K562 (cell line): Measurements from ENCODE around the gene ZMIZ1. TPM values are rescaled to one million over a fixed set of nuclear protein-coding genes. Genes with fewer than 3 reads are reported as not detected.

Source experiments
- ATAC-seq: fragments of 200-7000 bp; cut with Tn5 transposase; 3 replicates; pipeline ENCODE4 v1.9.1; 2020; ENCODE audit warnings: moderate library complexity
- BruUV-seq: library from RNA; stranded (reverse); fragments of 400-500 nt; replicated peaks from 2 replicates; lab custom pipeline; 2021; lab: Mats Ljungman, UMichigan
- CTCF ChIA-PET: fragments of 300-600 bp; formaldehyde crosslinking; extraction: SDS; loops from one replicate; lab custom pipeline; 2021; ENCODE audit warnings: low intra/inter-chr PET ratio; lab: Yijun Ruan, JAX
- POLR2A ChIA-PET: fragments of 300-600, 350-650 bp; sonication (Branson Sonifier 250); formaldehyde crosslinking; extraction: SDS; loops from one replicate; lab custom pipeline; 2021; ENCODE audit warnings: antibody characterized with exemption, inconsistent platforms; lab: Yijun Ruan, JAX
- DNase-seq, 4 experiments: peaks; one replicate each; pipeline versions ENCODE4 v3.0.0 to v3.0.0-alpha.2; 2011 to 2018; ENCODE audit warnings: low spot score in 3 of 4, mixed read lengths in 3 of 4; ENCODE audit errors: extremely low read depth in 1 of 4
- FAIRE-seq: peaks from 2 replicates; lab custom pipeline; 2011; peaks lifted over from hg19 to GRCh38; lab: Jason Lieb, UNC
- H2AFZ ChIP-seq: 2 replicates; pipeline ENCODE4 v1.6.0; 2011; ENCODE audit warnings: low read depth, low read length, control low read depth, inconsistent platforms
- H3K27ac ChIP-seq: fragments of 200-600 bp; 3 replicates; pipeline ENCODE4 v1.8.0; 2011; ENCODE audit warnings: low read depth, mild to moderate bottlenecking, control low read depth, inconsistent platforms, low read length, moderate library complexity, mixed read lengths; ENCODE audit errors: extremely low read depth
- H3K27me3 ChIP-seq, 2 experiments: fragments of 300-600 bp in 1 of 2; 2 replicates in 1 of 2; 3 replicates in 1 of 2; pipeline versions ENCODE4 v1.6.0 to v1.8.0; 2011; ENCODE audit warnings: inconsistent platforms in 2 of 2, low read length in 2 of 2, mild to moderate bottlenecking in 1 of 2, mixed read lengths in 1 of 2, moderate library complexity in 1 of 2; ENCODE audit not compliant: control insufficient read depth in 2 of 2, insufficient read depth in 2 of 2
- H3K36me3 ChIP-seq: fragments of 300-600 bp; 3 replicates; pipeline ENCODE4 v1.8.0; 2011; ENCODE audit warnings: mild to moderate bottlenecking, low read length, inconsistent platforms; ENCODE audit not compliant: control insufficient read depth, insufficient read depth
- H3K4me1 ChIP-seq, 2 experiments: fragments of 200-600 bp in 1 of 2; replicated peaks in 1 of 2; 2 replicates in 1 of 2; 3 replicates in 1 of 2; pipeline versions ENCODE4 v1.5.1 to v1.8.0; 2011; ENCODE audit warnings: inconsistent platforms in 2 of 2, low read length in 2 of 2, mild to moderate bottlenecking in 1 of 2, mixed read lengths in 1 of 2, moderate library complexity in 1 of 2; ENCODE audit not compliant: control insufficient read depth in 2 of 2, insufficient read depth in 2 of 2
- H3K4me2 ChIP-seq: 2 replicates; pipeline ENCODE4 v1.6.1; 2011; ENCODE audit warnings: low read length, control low read depth, inconsistent platforms, mixed read lengths; ENCODE audit not compliant: insufficient read depth
- H3K4me3 ChIP-seq: fragments of 200-600 bp; sonication (generic), shearing (Covaris generic); 2 replicates; pipeline ENCODE4 v1.5.1; 2016; ENCODE audit warnings: control low read depth, inconsistent platforms
- H3K79me2 ChIP-seq: fragments of 200-600 bp; 3 replicates; pipeline ENCODE4 v1.8.0; 2011; ENCODE audit warnings: low read length, inconsistent platforms; ENCODE audit not compliant: control insufficient read depth, insufficient read depth
- H3K9ac ChIP-seq, 2 experiments: 2 replicates each; pipeline versions ENCODE4 v1.6.0 to v1.6.1; 2011; ENCODE audit warnings: low read depth in 2 of 2, low read length in 2 of 2, control low read depth in 1 of 2, inconsistent platforms in 1 of 2, mild to moderate bottlenecking in 1 of 2, mixed read lengths in 1 of 2; ENCODE audit not compliant: insufficient read depth in 1 of 2
- H3K9me1 ChIP-seq: one replicate; pipeline ENCODE4 v1.6.0; 2011; ENCODE audit warnings: inconsistent platforms, mild to moderate bottlenecking, low read length, moderate library complexity; ENCODE audit not compliant: control insufficient read depth, insufficient read depth
- H3K9me3 ChIP-seq: replicated peaks from 2 replicates; pipeline ENCODE4 v1.5.1; 2011; ENCODE audit warnings: low read depth, low read length, inconsistent platforms; ENCODE audit not compliant: control insufficient read depth, insufficient read depth
- H4K20me1 ChIP-seq: replicated peaks from 2 replicates; pipeline ENCODE4 v1.6.1; 2011; ENCODE audit warnings: low read length, inconsistent platforms, mixed read lengths; ENCODE audit not compliant: control insufficient read depth, insufficient read depth
- FOSL1 ChIP-seq: fragments of 200-800 bp; sonication (Bioruptor generic); conservative IDR thresholded peaks from 2 replicates; pipeline ENCODE4 v1.6.1; 2016; ENCODE audit warnings: missing genetic modification characterization, missing compliant biosample characterization
- KLF16 ChIP-seq: IDR thresholded peaks from 2 replicates; pipeline ENCODE4 v1.6.1; 2016; ENCODE audit warnings: antibody characterized with exemption
- NR3C1 ChIP-seq: sonication (generic); formaldehyde crosslinking; IDR thresholded peaks from 2 replicates; pipeline ENCODE4 v1.8.1; 2022; ENCODE audit warnings: missing genetic modification reagents
- POLR3G ChIP-seq: IDR thresholded peaks from 2 replicates; pipeline ENCODE4 v1.6.1; 2011; ENCODE audit not compliant: insufficient read length, insufficient replicate concordance; ENCODE audit errors: extremely low read depth
- SMAD2 ChIP-seq: fragments of 150-350 bp; IDR thresholded peaks from 2 replicates; pipeline ENCODE4 v1.6.1; 2014; ENCODE audit warnings: low read depth, mild to moderate bottlenecking, low read length
- ZC3H4 ChIP-seq: sonication (generic); formaldehyde crosslinking; IDR thresholded peaks from 2 replicates; pipeline ENCODE4 v1.9.0; 2021; ENCODE audit warnings: missing genetic modification reagents, borderline replicate concordance
- WGBS: fragments of 100-300 bp; shearing (Covaris generic); methylation state at CpG from one replicate; pipeline ENCODE4 v1.1.6; 2016; ENCODE audit warnings: low coverage, mixed read lengths; ENCODE audit not compliant: insufficient coverage; ENCODE audit errors: missing lambda C conversion rate; 5-methylcytosine and 5-hydroxymethylcytosine counted together
- in situ Hi-C: fragments of 300-500 bp; cut with MboI; formaldehyde crosslinking; loops from 4 replicates; pipeline ENCODE4 v1.15.0; 2018; ENCODE audit warnings: inconsistent platforms, mixed read lengths
- intact Hi-C: fragments of 100-400 bp; cut with micrococcal nuclease; formaldehyde crosslinking; loops from 2 replicates; pipeline ENCODE4 v1.14.2; 2022
- polyA plus RNA-seq, 8 experiments: library from polyadenylated mRNA; depleted of rRNA in 4 of 8; stranded (reverse) in 5 of 8; unstranded in 3 of 8; fragments of >200 nt; fragmentation: Nextera tagmentation in 2 of 8; fragmentation: Illumina TruSeq in 1 of 8; extraction: Ambion mirVana in 2 of 8; extraction: Trizol in 1 of 8; gene quantifications; 2 replicates each; pipeline versions ENCODE4 v1.2.1 to v1.2.3, GENCODE V29; 2011 to 2014; ENCODE audit warnings: inconsistent platforms in 1 of 8, missing spikeins in 1 of 8
- total RNA-seq, 7 experiments: library from RNA; depleted of rRNA in 6 of 7; stranded (reverse); fragments of >200 nt in 6 of 7; fragmentation: Illumina TruSeq in 2 of 7; extraction: Trizol in 2 of 7; gene quantifications; 2 replicates each; pipeline versions ENCODE4 v1.2.1 to v1.2.3, GENCODE V29; 2011 to 2021; ENCODE audit warnings: low replicate concordance in 1 of 7

The ZMIZ1 gene
- total and polyA plus RNA-seq, 9 of the 15 experiments (the other 6 are each of a cell fraction or from before 2014, with no cell fraction given): 1.0 to 37.3 (median 4.3) TPM

- H3K9me3 ChIP-seq: no peaks in the 10 kb centered on the region
- in situ Hi-C loops: no loop called here
- no peak overlapping the region for H3K4me2 ChIP-seq
- no peak overlapping the region for H3K9ac ChIP-seq
- H2AFZ ChIP-seq: no peak overlapping the region; the same call in 1 of the 2 replicates
- no peaks in the 10 kb centered on the region for H4K20me1 ChIP-seq
- ChIA-PET CTCF (no interaction called here), POLR2A (interaction anchor here (0.6 to 1.8 kb wide), 3 partner anchors 8 to 29 kb away, joined by 4 to 11 read pairs (median 9); no protein-coding TSS in a partner anchor)
- H3K4me1 ChIP-seq: peaks cover 25 to 29% of the 10 kb centered on the region in 2 experiments
- ATAC-seq: no peak
- no peak overlapping the region for H3K27ac ChIP-seq
- intact Hi-C loops: no loop called here
- H3K79me2 ChIP-seq: no peaks in the 10 kb centered on the region
- H3K4me3 ChIP-seq: no peak overlapping the region
- H3K9me1 ChIP-seq: no peaks in the 10 kb centered on the region
- no TSS peak for BruUV-seq
- TF ChIP-seq ZC3H4 (CRISPR knock-in tag): no peak
- TF ChIP-seq SMAD2: no peak
- TF ChIP-seq KLF16: no peak
- no peak for TF ChIP-seq FOSL1
- TF ChIP-seq POLR3G: no peak
- TF ChIP-seq NR3C1 (CRISPR knock-in tag): no peak
- 80% methylated on average over 5 of the region's 9 CpGs for WGBS
- peak; percentile 37 for FAIRE-seq
- no peaks in the 10 kb centered on the region for H3K27me3 ChIP-seq
- DNase-seq: no peak
- H3K36me3 ChIP-seq: no peaks in the 10 kb centered on the region
Observed at GRCh38 chr10:79046326-79046725, 22.4 kb upstream of the ZMIZ1 start.
